Measurements from ENCODE around the gene HOXB1.

Gene HOXB1

DNA sequence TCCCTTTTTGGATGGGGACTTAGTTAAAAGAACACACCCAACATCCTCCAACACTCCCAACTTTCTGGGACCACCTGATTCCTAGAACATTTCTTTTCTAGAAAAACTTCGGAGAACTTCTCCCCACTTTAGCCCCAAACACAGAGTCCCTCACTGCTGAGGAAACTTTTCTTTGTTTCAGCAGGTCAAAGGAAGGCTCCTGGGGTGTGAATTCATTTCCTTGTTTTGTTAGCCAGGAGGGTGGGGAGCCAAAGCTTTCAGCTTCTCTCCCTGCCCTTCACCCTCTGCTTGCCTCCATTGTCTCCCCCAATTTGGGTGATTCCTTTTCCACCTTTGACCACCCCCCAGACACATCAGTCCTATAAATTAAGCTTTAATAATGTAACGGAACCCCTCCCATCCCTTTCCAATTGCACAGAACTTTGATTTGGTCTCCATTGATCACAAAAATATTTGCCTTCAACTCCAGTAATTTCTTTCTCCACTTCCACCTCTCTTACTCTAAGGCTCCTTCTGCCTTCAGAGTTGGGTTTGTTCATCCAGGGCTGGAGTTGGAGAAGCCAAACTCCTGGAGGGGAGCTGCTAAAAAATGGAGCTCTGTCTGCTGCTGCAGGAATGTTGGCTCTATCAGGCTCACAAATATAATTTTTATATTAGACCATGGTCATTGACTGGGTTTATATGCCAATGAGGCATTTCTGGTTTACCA lies 37.0 kb upstream of the HOXB1 start:
- DNase-seq (ENCODE audit: low read depth), result no peak

DNA sequence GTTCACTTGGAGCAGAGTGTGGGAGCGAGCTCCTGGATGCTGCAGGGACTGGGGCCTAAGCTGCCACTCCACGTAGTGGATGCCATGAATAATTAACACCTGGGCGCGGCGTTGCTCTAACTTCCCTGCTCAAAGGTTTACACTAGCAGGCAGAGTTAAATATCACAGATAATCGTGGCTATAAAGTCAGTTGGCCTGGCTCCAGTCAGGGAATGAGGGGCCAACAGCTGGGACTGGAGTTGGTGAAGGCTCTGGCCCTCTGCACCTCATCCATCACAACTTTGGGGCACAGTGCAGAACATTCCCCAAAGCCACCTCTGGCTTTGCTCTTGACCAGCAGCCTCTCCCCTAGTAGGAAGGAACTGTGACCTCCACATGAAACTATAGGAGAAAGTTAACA lies 36.4 kb upstream of the HOXB1 start:
- DNase-seq (ENCODE audit: low read depth), result no peak

DNA sequence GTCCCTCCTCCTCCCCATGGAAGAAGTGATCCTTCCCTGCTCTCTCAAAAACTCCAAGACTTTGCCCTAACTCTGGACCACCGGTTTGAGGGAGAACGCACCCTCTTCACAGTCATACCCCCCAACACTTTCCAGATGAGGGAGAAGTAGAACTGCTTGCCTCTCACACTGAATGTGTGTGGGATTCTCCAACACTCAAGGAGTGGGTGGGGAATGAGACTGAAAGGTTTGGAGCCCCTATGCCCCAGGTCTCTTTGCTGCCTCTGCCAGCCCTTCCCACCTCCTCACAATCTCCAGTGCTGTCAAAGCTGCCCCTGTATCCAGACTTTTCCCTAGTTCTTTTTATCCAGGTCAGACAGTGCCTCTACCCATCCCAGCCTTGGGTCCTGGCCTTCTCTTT lies 35.9 kb upstream of the HOXB1 start:
- DNase-seq (ENCODE audit: low read depth), result no peak

DNA sequence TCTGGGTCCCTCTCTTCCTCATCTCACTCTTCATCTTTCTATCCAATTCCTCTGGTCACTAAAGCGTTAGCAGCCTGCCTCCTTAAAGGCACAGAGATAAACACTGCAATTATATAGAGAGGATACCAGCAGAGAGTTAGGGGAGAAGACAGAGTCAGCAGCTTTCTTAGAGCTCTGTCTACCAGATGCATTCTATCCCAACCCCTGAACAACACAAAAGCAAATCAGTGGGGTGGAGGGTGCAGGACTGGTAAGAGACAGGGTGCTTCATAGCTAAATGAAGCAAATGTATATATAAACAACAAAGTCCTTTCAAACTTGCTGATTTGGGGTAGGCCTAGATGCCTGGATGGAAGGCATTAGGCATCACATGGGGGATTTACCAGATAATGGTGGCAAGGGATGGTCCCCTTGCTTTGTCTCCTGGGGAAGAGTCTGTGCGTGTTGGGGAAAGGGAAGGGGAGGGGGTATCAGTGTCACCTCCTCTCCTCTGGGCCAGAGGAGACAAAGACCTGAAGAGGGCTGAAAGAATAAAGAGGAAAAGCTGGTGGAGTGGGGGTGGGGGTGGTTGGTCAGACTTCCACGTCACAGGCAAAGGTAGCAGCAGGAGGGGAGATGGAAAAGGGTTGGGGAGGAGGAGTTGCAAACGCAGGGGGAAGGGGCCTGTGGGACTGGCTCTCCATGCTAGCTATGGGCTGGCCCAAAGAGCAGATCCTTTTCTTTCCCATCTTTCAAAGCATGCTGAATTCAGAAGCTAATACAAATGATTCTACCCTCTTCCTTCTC lies 35.3 kb upstream of the HOXB1 start:
- DNase-seq (ENCODE audit: low read depth), result no peak

DNA sequence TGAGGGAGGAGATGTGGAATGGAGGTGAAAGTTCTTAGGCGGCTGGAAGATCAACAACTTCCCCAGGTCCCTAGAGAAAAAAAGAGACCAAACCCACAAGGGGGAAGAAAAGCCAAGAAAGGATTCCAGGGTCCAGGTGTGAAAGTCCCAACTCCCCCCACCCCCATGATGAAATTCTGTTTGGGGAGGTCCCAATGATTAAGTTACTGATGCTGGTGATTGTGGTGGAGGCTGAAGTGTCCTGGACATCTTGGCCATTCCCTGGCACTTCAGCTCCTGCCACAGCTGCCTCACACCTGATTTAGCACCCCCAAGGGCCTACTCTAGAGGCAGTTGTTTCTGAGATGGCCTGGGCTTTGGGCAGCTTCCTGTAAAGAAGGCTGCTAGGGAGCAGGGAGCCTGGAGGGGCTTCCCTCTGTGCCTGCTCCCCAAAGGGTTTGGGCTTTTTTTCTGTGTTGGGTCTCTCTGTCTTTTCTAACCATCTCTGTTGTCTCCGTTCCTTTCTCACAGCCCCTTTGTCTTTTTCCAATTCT lies 34.3 kb upstream of the HOXB1 start:
- no peak for DNase-seq (ENCODE audit: low read depth)

DNA sequence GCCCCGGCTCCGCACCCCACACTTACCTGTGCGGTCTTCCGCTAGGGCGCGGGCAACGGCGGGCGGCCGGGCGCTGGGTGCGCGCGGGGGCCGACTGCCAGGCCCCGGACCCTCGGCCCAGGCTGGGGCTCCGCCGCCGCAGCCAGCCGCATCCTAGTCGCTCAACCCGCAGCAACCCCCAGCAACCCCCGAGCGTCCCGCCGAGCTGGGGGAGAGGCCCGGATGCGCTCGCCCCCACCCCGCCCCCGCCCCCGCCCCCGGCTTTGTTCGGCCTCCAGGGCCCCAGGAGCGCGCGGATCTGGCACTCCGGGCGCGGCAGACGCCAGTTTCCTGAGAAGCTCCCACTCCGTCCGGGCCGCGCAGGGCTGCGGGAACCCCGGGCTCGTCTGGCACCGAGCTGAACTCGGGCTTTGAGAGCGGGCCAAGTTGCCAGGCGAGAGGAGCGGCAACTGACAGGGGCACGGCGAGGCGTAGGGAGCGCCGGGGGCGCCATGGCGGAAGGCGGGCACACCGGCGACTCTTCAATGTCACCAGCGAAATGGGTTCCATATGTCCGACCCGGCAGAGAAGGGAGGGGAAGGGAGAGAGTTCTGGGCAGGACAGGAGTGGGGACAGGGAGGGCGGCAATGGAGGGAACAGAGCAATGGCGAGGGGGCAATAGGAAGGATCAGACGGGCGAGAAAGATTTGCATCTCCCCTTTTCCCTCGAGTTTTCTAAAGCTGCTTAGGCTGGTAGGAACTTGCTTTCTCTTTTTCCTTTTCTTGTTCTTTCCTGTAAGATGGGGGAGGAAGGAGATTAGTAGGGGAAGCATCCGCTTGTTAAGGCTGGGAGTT lies 33.6 kb upstream of the HOXB1 start:
- DNase-seq (ENCODE audit: low read depth), result no peak

DNA sequence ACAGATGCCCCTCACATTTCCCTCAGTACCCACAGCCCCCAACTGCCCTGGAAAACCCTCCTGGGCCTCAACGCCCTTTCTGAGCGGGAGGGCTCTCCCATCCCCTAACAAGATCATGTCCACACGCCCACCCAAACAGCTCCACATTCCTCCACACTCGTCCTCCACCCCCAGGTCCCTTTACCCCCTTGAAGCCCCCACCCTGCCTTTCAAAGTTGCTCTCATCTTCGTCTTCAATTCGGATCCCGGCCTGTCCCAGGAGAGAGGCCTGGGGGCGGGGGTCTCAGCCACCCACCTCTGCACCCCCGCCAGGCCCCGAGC lies 33.0 kb upstream of the HOXB1 start:
- no peak for DNase-seq (ENCODE audit: low read depth)

DNA sequence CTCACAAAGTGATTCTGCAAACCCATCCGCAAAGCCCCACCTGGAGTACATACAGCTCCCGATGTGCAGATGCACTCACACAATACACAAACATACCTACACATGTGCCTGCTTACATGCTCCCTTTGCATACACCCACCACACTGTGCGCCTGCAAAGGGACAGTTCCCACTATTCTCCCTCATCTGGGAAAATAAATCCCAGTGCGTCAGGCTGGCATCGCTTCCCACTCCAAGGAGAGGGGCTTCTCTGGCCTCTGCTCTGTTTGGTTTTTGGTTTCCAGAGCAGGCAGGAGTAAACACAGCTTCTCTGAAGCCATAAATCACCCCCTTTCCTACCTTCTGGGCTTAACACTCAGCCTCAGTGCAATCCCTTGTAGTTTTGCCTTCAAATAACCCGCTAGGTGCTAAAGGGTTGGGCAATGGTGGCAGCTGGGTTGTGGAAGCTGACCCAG lies 32.6 kb upstream of the HOXB1 start:
- no peak for DNase-seq (ENCODE audit: low read depth)

DNA sequence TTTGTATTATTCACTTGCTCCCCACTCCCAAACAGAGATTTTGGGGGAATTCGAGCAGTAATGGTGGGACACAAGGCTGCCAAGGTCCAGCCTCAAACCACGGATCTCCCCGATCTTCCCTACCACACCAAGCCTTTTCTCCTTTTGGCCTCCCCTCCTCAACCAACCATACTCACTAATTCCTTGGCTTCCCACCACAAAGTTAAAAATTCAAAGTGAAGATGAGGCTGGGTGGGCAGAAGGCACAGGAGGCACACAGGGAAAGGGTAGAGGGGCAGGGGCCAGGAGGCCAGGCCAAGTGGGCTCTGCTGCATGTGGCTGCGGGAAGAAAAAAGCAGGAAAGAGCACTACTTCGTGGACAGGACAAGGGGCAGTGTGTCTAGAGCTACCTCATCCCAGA lies 32.1 kb upstream of the HOXB1 start:
- no peak for DNase-seq (ENCODE audit: low read depth)

DNA sequence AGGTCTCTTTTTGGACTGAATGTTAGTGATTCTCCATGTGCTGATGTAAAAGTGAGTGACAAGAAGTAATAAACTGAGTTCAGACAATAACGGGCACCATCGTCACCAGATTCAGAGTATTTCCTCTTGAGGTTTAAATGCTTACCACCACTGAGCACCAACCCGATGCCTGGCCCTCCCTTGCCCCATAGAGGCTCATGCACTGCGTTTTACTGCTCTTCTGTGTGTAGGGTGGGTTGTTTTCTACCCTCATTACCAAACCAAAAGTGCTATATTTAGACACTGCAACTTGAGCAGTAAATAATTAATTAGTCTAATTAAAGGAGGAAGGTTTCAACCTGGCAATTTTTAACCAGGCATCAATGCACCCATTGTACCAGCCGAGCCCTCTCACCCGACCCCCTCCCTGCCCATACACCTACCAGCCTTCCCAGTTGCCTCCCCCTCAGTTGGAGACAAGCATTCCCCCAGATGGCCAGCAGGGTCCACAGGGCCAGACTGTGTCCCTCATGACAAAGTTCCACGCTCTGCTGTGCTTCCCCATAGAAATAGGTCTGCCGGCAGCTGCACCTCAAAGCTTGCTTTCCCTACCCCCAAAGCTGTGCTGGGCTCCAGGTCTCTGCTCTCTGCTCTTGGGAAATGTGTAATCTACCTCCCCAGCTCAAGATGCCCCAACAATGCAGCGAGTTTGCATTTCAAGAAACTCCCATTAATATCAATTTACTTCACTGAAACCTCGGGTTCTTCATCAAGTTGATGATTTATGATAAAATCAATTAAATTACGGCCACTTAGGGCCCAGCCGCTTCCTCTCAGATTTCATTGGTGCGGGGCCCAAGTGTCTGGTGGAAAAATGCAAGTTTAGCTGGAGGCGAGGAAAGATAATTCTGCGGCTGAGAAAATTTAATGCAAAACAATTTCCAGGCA lies 31.3 kb upstream of the HOXB1 start:
- no peak for DNase-seq (ENCODE audit: low read depth)

DNA sequence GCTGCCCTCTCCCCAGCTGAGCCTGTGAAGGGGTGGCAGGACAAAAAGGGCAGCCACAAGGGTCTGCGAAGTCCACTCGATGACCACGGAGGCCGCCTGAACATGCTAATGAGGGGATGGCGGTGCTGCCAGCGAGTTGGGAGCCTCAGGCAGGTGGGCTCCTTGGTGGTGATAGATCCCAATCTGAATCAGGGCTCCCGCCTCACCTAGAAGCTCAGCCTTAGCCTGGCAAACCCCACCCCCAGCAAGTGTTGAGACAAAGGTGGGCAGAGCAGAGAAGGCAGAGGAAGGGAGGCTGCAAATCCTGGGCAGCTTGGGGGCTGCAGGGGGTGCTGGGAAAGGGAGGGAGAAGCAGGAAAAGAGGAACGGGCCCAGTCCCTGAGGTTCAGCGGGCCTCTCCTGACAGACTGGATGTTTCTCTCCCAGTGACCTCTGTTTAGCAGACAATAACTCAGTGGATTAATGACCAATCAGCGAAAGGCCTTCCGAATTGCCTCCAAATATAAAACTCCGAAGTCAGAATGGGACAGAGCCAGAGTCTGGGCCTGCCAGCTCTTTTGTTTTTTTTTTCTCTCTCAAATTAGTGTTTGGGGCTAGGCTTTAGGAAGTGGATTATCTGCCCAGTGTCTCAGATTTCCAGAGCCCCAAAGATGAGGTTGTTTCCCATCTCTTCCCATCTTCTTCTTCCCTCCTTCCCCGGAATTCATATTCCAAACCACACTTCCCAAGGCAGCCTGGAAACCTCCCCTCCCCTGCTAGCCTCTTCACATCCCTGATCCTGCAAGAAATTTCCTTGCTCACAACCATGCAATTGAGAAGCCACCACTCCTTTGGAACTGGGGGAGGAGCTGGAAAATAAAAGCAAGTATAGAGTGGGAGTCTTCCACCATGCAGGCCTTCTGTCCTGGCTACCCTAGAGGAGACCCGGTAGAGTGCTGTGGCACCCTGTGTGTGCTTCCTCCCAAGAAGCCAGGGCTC lies 29.3 kb upstream of the HOXB1 start:
- no peak for DNase-seq (ENCODE audit: low read depth)

DNA sequence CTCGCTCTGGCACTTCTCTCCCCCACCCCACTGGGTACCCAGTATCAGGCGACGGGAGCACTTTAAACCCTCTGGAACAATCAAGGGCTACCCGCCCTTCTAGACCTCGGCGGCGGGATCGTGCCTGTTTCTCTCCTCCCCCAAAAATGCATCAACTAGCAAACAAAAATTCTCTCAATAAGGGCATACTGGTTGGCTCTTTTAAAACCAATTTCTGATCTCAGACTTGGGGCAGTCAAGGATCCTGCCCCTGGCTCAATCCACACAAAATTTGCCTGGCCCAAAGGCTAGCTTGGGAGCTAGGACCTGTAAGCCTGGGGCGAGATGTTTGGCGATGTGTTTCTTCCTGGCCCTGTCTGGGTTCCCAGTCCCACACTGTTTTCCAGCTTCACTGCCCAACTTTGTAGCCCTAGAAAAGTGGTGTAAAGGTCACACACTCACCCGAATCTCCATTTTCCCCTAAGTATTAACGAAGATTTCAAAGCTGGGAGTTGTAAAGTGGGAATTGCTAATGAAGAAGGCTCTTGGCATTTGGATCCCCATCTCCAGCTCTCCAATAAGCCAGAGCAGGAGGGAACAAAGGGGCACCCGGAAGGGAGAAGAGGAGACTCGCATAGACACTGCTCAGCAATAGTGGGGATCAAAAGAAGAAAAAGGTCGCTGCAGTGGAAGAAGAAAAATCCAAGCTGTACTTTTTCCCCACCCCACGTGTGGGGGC lies 28.5 kb upstream of the HOXB1 start:
- DNase-seq (ENCODE audit: low read depth), result no peak

DNA sequence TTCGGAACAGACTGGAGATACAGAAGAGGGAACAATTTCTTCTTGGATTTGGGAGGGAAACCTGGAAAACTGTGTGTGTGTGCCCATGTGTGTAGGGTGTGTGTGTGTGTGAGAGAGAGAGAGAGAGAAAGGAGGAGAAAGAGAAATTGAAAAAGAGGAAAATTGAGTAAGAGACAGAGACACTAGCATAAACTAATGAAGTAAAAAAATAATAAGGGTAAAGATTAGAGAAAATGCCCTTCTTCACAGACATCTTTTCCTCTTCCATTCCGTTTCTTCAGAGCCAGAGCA lies 28.0 kb upstream of the HOXB1 start:
- no peak for DNase-seq (ENCODE audit: low read depth)

DNA sequence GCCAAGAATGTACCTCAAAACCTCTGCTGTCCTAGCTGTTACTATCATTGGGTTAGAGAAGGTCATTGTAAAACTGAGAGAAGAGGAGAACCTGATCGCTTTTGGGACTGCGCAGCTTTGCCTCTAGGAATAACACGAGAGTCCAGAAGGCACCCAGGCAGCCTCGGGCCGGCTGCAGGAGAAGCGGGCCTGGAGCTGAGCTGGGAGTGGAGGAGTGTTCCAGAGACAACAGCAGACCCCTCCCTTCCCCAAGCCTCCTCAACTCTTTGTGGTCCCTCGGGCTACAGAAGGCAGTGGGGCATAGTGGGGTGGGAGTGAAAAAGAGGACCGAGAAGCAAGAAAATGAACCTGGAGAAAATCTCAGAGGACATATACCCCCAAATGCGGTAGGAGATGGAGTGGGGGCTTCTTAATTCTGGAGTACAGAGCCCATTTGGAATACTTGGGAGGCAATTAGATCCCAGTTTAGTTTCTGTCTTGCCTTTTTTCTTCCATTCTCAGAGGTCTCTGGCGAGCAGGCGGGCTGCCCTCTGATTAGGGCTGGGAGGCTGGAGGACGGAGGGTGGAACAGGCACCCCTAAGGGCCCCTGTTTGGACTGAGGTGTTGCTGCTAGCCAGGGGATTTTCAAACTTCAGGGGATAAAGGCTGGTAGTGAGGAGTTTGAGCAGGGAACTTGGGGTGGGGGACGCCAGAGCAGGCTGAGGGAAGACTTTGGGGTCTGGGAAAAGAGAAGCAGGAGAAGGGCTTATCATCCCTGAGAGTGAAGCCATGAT lies 27.4 kb upstream of the HOXB1 start:
- no peak for DNase-seq (ENCODE audit: low read depth)

DNA sequence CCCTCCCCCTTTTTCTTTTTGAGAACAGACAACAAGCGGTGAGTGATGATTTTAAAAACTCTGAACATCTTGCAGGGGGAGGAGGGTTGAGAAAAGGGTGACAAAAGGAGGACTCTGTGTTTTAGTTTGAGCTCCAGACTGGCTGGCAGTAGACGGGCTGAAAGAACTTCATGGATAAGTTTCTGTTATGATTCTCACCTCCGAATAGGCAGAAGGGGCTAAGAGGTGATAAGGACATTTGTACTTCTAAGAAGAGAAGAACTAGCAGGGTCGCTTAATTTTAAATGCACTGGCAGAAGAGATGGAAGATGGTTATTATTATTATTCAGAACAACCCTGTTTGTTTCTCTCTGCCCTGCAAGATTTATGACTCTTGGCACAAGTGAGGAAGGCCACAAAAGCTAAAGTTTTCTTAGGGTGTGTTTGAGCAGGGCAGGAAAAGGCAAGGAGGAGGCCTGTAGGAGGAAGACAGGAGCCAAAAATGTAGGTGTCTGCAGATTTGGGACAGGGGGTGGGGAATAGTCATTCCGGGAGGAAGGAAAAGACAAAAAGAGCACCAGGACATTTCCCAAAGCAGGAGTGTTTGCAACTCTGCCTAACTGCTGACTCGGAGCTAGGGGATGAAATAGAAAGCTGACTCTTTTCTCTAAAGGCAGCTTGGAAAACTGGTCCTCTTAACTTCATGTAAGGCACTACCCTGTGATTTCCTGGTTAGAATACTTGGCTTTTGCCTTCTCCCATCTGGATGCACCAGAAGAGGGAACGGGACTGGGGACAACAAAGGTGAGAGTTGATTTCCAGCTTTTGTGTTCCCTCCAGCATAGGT lies 26.0 kb upstream of the HOXB1 start:
- no peak for DNase-seq (ENCODE audit: low read depth)

DNA sequence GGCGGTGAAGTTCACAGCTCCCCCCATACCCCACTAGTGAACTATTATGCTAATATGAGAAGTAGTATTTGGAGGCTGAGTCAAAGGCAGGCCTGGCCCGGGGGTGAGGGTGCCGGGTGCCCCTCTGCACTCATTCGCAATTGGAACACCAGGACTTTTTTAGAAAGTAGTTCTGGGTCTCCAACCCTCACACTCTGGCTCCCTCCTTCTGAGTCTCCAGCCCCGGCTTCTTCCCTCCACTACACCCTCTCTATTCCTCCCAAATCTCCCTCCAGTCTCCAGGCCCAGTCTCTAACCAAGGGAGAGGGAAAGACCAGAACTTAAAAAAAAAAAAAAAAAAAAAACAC lies 25.4 kb upstream of the HOXB1 start:
- DNase-seq (ENCODE audit: low read depth), result no peak

DNA sequence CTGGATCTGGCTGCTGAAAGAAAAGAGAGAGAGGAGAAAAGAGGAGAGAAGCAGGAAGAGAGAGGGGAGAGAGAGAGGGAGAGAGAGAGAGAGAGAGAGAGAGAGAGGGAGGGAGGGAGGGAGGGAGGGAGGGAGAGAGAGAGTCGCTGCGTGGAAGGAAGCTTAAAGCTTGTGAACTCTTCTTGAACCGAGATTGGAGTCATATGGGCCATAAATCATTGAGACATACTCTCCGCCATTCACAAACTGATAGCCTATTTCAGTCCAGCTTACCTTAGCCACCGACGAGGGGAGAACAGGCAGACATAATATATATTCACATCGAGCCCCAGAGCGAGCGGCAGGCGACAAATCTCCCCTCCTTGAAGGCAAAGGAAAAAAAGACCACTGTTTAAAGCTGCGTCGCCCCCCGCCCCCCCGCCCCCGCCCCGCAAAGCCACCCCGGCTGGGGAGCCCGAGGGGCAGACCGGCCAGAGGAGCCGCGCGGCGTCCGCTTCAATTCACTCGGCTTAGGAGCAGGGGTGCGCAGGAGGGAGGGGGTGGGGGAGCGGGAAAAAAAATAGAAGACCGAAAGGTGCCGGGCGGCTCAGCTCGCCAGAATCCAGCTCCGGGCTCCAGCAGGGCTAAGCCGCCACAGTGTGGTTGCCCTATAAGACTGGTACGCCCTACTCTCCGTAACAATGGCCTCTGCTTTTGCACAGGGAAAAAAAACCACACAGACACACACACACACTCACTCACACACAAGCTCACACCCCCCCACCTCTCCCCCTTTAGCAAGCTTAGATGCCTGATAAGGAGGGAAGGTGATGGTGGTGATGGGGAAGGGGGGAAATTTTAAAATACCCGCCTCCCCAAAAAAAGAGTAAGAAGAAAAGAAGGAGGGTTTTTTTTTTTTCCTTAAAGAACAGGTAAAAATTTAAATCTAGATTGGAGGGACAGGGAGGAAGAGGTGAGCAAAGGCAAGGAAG lies 24.7 kb upstream of the HOXB1 start:
- DNase-seq (ENCODE audit: low read depth), result peak; percentile 83

Data from stromal cell of bone marrow (primary cell).